K562 (cell line): ENCODE data around the gene AHCYL2.

Experiments
- BCLAF1 ChIP-seq, 2 experiments: fragments of 450-650 bp in 1 of 2; IDR thresholded peaks; 2 replicates each; pipeline ENCODE4 v1.6.1; 2011 to 2017; ENCODE audit warnings: low read depth in 2 of 2, antibody characterized with exemption in 1 of 2, borderline replicate concordance in 1 of 2, low read length in 1 of 2, mild to moderate bottlenecking in 1 of 2, mixed read lengths in 1 of 2; ENCODE audit not compliant: control insufficient read depth in 1 of 2
- CBX3 ChIP-seq, 2 experiments: IDR thresholded peaks; 1 replicate in 1 of 2; 2 replicates in 1 of 2; pipeline ENCODE4 v1.6.1; 2012; ENCODE audit warnings: inconsistent platforms in 2 of 2, low read length in 2 of 2, borderline replicate concordance in 1 of 2, control low read depth in 1 of 2
- CHD1 ChIP-seq: fragments of 200-600 bp; sonication (generic); IDR thresholded peaks from one replicate; pipeline ENCODE4 v1.6.1; 2012; ENCODE audit warnings: mild to moderate bottlenecking, moderate library complexity, low read length, inconsistent platforms
- CREB1 ChIP-seq, 2 experiments: sonication (generic) in 1 of 2; formaldehyde crosslinking in 1 of 2; IDR thresholded peaks; 2 replicates each; pipeline versions ENCODE4 v1.6.1 to v1.8.0; 2012 to 2022; ENCODE audit warnings: inconsistent platforms in 1 of 2, mild to moderate bottlenecking in 1 of 2, missing genetic modification reagents in 1 of 2, moderate library complexity in 1 of 2
- HDAC2 ChIP-seq: fragments of 450-650 bp; IDR thresholded peaks from 2 replicates; pipeline ENCODE4 v1.6.1; 2016; ENCODE audit warnings: mild to moderate bottlenecking
- MYNN ChIP-seq, 2 experiments: sonication (generic); formaldehyde crosslinking in 1 of 2; IDR thresholded peaks; 2 replicates each; pipeline versions ENCODE4 v1.5.0 to v1.6.1; 2016 to 2020; ENCODE audit warnings: antibody characterized with exemption in 1 of 2, missing genetic modification reagents in 1 of 2
- POLR2AphosphoS5 ChIP-seq: IDR thresholded peaks from 2 replicates; pipeline ENCODE4 v1.6.1; 2011; ENCODE audit warnings: mild to moderate bottlenecking, low read depth, low read length, moderate library complexity; ENCODE audit not compliant: control insufficient read depth, insufficient read depth
- RAD21 ChIP-seq, 2 experiments: fragments of 250-450 bp in 1 of 2; fragments of 450-650 bp in 1 of 2; sonication (Bioruptor Pico) in 1 of 2; formaldehyde crosslinking in 1 of 2; IDR thresholded peaks in 1 of 2; conservative IDR thresholded peaks in 1 of 2; 2 replicates each; pipeline versions ENCODE4 v1.4.0 to v1.8.0; 2020 to 2022; ENCODE audit warnings: mild to moderate bottlenecking in 2 of 2, moderate library complexity in 1 of 2
- SIN3A ChIP-seq, 2 experiments: fragments of 150-350 bp in 1 of 2; IDR thresholded peaks; 2 replicates each; pipeline ENCODE4 v1.6.1; 2011 to 2016; ENCODE audit warnings: borderline replicate concordance in 2 of 2, low read depth in 2 of 2, low read length in 2 of 2, mild to moderate bottlenecking in 2 of 2, moderate library complexity in 2 of 2; ENCODE audit not compliant: control insufficient read depth in 1 of 2
- TAF1 ChIP-seq: IDR thresholded peaks from 2 replicates; pipeline ENCODE4 v1.6.1; 2011; ENCODE audit warnings: mild to moderate bottlenecking, low read length, moderate library complexity; ENCODE audit not compliant: insufficient read depth, control insufficient read depth, severe bottlenecking; ENCODE audit errors: extremely low read depth
- ZZZ3 ChIP-seq: fragments of 450-650 bp; IDR thresholded peaks from 2 replicates; pipeline ENCODE4 v1.6.1; 2016; ENCODE audit warnings: antibody characterized with exemption, mild to moderate bottlenecking, moderate library complexity
- TF ChIP-seq, protein P1 (sequence below): sonication (generic); formaldehyde crosslinking; IDR thresholded peaks from 2 replicates; pipeline ENCODE4 v1.8.0; 2022; ENCODE audit warnings: mild to moderate bottlenecking, missing genetic modification reagents
- TF ChIP-seq, protein P2 (sequence below): IDR thresholded peaks from 3 replicates; pipeline ENCODE4 v1.6.1; 2011; ENCODE audit warnings: borderline replicate concordance, mild to moderate bottlenecking; ENCODE audit not compliant: insufficient read length, insufficient read depth
- TF ChIP-seq, protein P3 (sequence below): fragments of 250-450 bp; sonication (Bioruptor Pico); IDR thresholded peaks from 2 replicates; pipeline ENCODE4 v1.4.0; 2020; ENCODE audit warnings: mild to moderate bottlenecking

- TF ChIP-seq ZZZ3 (no peak), BCLAF1 (IDR thresholded peaks at IDR 0.05; ENCODE audit: borderline replicate concordance in 1 of 2, control insufficient read depth in 1 of 2, low read depth in 2 of 2, low read length in 1 of 2) (no peak), CREB1 (IDR thresholded peaks at IDR 0.05) (0 out of 2 replicates have a peak, but pooled peaks have one; percentile 51), CREB1 (CRISPR knock-in tag; IDR thresholded peaks at IDR 0.05) (no peak), HDAC2 (no peak), RAD21 (CRISPR knock-in tag; conservative IDR thresholded peaks at IDR 0.05 in 1 of 2, IDR thresholded peaks at IDR 0.05 in 1 of 2) (no peak; a peak in 1 of 4 replicates), CHD1 (no peak), TAF1 (no peak), CBX3 (IDR thresholded peaks at IDR 0.05; ENCODE audit: borderline replicate concordance in 1 of 2, low read length in 2 of 2) (peak in 1 of 2 experiments; percentile 63; a peak in 1 of 3 replicates), MYNN (IDR thresholded peaks at IDR 0.05) (no peak), MYNN (CRISPR knock-in tag; IDR thresholded peaks at IDR 0.05) (no peak), SIN3A (IDR thresholded peaks at IDR 0.05; ENCODE audit: borderline replicate concordance in 2 of 2, control insufficient read depth in 1 of 2, low read depth in 2 of 2, low read length in 2 of 2) (no peak), POLR2AphosphoS5 (peak; percentile 60)
- TF ChIP-seq, protein P1, sequence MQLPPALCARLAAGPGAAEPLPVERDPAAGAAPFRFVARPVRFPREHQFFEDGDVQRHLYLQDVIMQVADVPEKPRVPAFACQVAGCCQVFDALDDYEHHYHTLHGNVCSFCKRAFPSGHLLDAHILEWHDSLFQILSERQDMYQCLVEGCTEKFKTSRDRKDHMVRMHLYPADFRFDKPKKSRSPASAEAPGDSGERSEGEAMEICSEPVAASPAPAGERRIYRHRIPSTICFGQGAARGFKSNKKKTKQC, result no peak
- TF ChIP-seq, protein P2, sequence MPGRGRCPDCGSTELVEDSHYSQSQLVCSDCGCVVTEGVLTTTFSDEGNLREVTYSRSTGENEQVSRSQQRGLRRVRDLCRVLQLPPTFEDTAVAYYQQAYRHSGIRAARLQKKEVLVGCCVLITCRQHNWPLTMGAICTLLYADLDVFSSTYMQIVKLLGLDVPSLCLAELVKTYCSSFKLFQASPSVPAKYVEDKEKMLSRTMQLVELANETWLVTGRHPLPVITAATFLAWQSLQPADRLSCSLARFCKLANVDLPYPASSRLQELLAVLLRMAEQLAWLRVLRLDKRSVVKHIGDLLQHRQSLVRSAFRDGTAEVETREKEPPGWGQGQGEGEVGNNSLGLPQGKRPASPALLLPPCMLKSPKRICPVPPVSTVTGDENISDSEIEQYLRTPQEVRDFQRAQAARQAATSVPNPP, result no peak
- TF ChIP-seq, protein P3, sequence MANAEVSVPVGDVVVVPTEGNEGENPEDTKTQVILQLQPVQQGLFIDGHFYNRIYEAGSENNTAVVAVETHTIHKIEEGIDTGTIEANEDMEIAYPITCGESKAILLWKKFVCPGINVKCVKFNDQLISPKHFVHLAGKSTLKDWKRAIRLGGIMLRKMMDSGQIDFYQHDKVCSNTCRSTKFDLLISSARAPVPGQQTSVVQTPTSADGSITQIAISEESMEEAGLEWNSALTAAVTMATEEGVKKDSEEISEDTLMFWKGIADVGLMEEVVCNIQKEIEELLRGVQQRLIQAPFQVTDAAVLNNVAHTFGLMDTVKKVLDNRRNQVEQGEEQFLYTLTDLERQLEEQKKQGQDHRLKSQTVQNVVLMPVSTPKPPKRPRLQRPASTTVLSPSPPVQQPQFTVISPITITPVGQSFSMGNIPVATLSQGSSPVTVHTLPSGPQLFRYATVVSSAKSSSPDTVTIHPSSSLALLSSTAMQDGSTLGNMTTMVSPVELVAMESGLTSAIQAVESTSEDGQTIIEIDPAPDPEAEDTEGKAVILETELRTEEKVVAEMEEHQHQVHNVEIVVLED (CRISPR knock-in tag), result no peak
These were observed 199.0 kb downstream of the AHCYL2 start for GRCh38 chr7:129423700-129424410.
